BJ (cell line): ENCODE data around the gene BST1. TPM values are rescaled to one million over a fixed set of nuclear protein-coding genes. Genes with fewer than 3 reads are reported as not detected.

Source experiments
- CTCF ChIA-PET: fragments of 350-600 bp; formaldehyde crosslinking; extraction: SDS; loops from one replicate; lab custom pipeline; 2021; ENCODE audit warnings: antibody characterized with exemption, inconsistent platforms; lab: Yijun Ruan, JAX
- POLR2A ChIA-PET: fragments of 300-600 bp; sonication (Branson Sonifier 250); formaldehyde crosslinking; extraction: SDS; loops from one replicate; lab custom pipeline; 2021; ENCODE audit warnings: antibody characterized with exemption; lab: Charles Lee
- DNase-seq: peaks from one replicate; pipeline ENCODE4 v3.0.0-alpha.2; 2011; ENCODE audit warnings: low read depth
- H3K27me3 ChIP-seq: 2 replicates; pipeline ENCODE4 v1.6.0; 2011; ENCODE audit warnings: low read length; ENCODE audit not compliant: control insufficient read depth, insufficient read depth
- H3K36me3 ChIP-seq: 2 replicates; pipeline ENCODE4 v1.5.1; 2011; ENCODE audit warnings: low read length; ENCODE audit not compliant: control insufficient read depth, insufficient read depth
- H3K4me3 ChIP-seq: 2 replicates; pipeline ENCODE4 v1.5.1; 2011; ENCODE audit warnings: low read depth, mild to moderate bottlenecking, control low read depth, low read length
- CTCF ChIP-seq: IDR thresholded peaks from 2 replicates; pipeline ENCODE4 v1.5.1; 2011; ENCODE audit warnings: low read depth, mild to moderate bottlenecking, control low read depth, inconsistent platforms, low read length, moderate library complexity; ENCODE audit not compliant: insufficient read depth
- polyA plus RNA-seq: library from polyadenylated mRNA; depleted of rRNA; stranded (reverse); fragments of >200 nt; gene quantifications from 2 replicates; pipeline ENCODE4 v1.2.3, GENCODE V29; 2011

Gene BST1
- polyA plus RNA-seq, 1 experiment: 38.5 TPM

- CTCF ChIA-PET: interaction anchor here (2.0 kb wide), 1 partner anchor 63 kb away, joined by 7 read pairs; no protein-coding TSS in a partner anchor
These were observed 39.8 kb downstream of the BST1 start for GRCh38 chr4:15742637-15743036.

GRCh38 chr4:15744016-15744545 lies 41.2 kb downstream of the BST1 start:
- ChIA-PET CTCF (interaction anchor here (0.9 to 1.0 kb wide), 2 partner anchors 62 to 257 kb away, joined by 3 read pairs; no protein-coding TSS in a partner anchor), POLR2A (no interaction called here)
- Histone ChIP-seq H3K27me3 (no peaks in the 10 kb centered on the region), H3K4me3 (no peak overlapping the region), H3K36me3 (no peaks in the 10 kb centered on the region)
- no peak for TF ChIP-seq CTCF
- DNase-seq: no peak

More at GRCh38 chr4:15742637-15743036, 39.8 kb downstream of the BST1 start:
- Histone ChIP-seq H3K27me3 (no peaks in the 10 kb centered on the region), H3K4me3 (no peak overlapping the region), H3K36me3 (no peaks in the 10 kb centered on the region)
- POLR2A ChIA-PET: no interaction called here
- no peak for DNase-seq
- TF ChIP-seq CTCF: no peak

- DNase-seq: no peak
- no peaks in the 10 kb centered on the region for H3K27me3 ChIP-seq
- ChIA-PET CTCF (no interaction called here), POLR2A (no interaction called here)
- no peaks in the 10 kb centered on the region for H3K36me3 ChIP-seq
- no peak overlapping the region for H3K4me3 ChIP-seq
- TF ChIP-seq CTCF: no peak
These were observed 43.2 kb downstream of the BST1 start for GRCh38 chr4:15746110-15746509.

- TF ChIP-seq CTCF: no peak
- Histone ChIP-seq H3K36me3 (no peaks in the 10 kb centered on the region), H3K27me3 (no peaks in the 10 kb centered on the region), H3K4me3 (no peak overlapping the region)
- ChIA-PET POLR2A (no interaction called here), CTCF (interaction anchor here (1.7 kb wide), 1 partner anchor 253 kb away, joined by 4 read pairs; no protein-coding TSS in a partner anchor)
- no peak for DNase-seq
These were observed 46.1 kb downstream of the BST1 start for GRCh38 chr4:15749001-15749400.

- ChIA-PET POLR2A (interaction anchor here (0.6 kb wide), 1 partner anchor 10 kb away, joined by 3 read pairs; no protein-coding TSS in a partner anchor), CTCF (no interaction called here)
- no peak for DNase-seq
- TF ChIP-seq CTCF: no peak
- Histone ChIP-seq H3K27me3 (no peaks in the 10 kb centered on the region), H3K36me3 (no peaks in the 10 kb centered on the region), H3K4me3 (no peak overlapping the region)
These were observed 48.3 kb downstream of the BST1 start for GRCh38 chr4:15751153-15751552.
